Endothelial cell of coronary artery (primary cell): ENCODE results near the gene AGL. TPM values are rescaled to one million over a fixed set of nuclear protein-coding genes. Genes with fewer than 3 reads are reported as not detected.

ENCODE experiments used
- total RNA-seq: library from RNA; depleted of rRNA; stranded (reverse); fragments of >200 nt; gene quantifications from 2 replicates; pipeline ENCODE4 v1.2.3, GENCODE V29; 2014

The AGL gene
- total RNA-seq: 8.5 and 9.6 TPM in 2 replicates

GRCh38 chr1:99849744-99850458, at the start of gene AGL:
TSS of gene AGL (plus strand) at chr1:99850361. CDS start at chr1:99851043, 682 bp downstream.

GRCh38 chr1:99969729-99970621, 119.8 kb downstream of the AGL start, which contains the start of gene SLC35A3:
TSS of gene SLC35A3 (plus strand) at chr1:99969996. CDS start at chr1:99993555, 23,559 bp downstream.

Other genes starting within 250 kb of the AGL start
- 71.6 and 82.1 TPM in 2 replicates for gene PALMD, start 204.2 kb upstream of the AGL start, total RNA-seq
- 0.94 and 2.1 TPM in 2 replicates for gene FRRS1, start 83.7 kb upstream of the AGL start, total RNA-seq
- gene SLC35A3, start 119.6 kb downstream of the AGL start, total RNA-seq: 16.5 and 23.2 TPM in 2 replicates